ENCODE measurements around the gene NRDC.

The NRDC gene

DNA sequence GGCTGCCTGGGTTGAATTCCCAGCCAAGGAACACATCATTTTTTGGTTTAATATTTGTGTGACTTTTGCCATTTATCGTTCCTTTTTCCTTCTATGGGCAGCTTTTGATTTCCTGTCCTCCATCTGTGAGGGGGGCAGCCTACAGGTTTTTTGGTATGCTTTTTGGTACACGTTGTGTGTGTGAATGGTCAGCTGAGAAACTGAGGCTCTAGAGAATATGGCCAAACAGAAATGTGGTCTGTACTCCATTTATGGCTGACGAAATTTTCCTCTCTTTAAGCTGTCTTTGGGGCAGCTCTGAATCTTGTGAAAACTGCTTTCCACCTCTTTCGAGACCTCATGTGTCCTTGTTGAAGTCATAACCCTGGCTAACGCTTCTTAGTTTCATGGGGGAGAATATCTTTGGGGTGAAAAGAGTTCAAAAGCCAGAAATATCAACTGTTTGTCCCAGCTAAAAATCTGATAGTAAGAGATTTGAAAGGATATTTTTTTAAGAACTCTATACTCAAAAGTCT is 26.6 kb downstream of the NRDC start:
- Histone ChIP-seq H3K4me1 (ENCODE audit: control insufficient read depth, insufficient read depth, low read length) (no peaks in the 10 kb centered on the region; the same call in none of the 2 replicates), H3K4me3 (ENCODE audit: low read depth, low read length) (no peak overlapping the region), H3K36me3 (ENCODE audit: control insufficient read depth in 2 of 2, insufficient read depth in 1 of 2, low read length in 2 of 2) (peaks cover 0 to 11% of the 10 kb centered on the region in 2 experiments; a peak in 1 of 3 replicates), H3K9me3 (ENCODE audit: control insufficient read depth, insufficient read depth, low read depth, low read length) (no peaks in the 10 kb centered on the region), H3K27ac (ENCODE audit: extremely low read depth, low read depth, low read length) (no peak overlapping the region)
- ChIA-PET CTCF (no interaction called here), POLR2A (no interaction called here)
- no peak for TF ChIP-seq ZNF621 (tag by site-specific recombination; IDR thresholded peaks at IDR 0.05)
- TF ChIP-seq ZNF629 (tag by site-specific recombination; IDR thresholded peaks at IDR 0.05): no peak
- TF ChIP-seq CTCF (tag by site-specific recombination; IDR thresholded peaks at IDR 0.05): no peak
- no peak for TF ChIP-seq SETDB1 (IDR thresholded peaks at IDR 0.05; ENCODE audit: insufficient read length, low read length)
- TF ChIP-seq ZNF324 (tag by site-specific recombination; IDR thresholded peaks at IDR 0.05): no peak
- no peak for TF ChIP-seq ZFP3 (tag by site-specific recombination; IDR thresholded peaks at IDR 0.05; ENCODE audit: low read depth)
- TF ChIP-seq ZNF580 (tag by site-specific recombination; IDR thresholded peaks at IDR 0.05): no peak

DNA sequence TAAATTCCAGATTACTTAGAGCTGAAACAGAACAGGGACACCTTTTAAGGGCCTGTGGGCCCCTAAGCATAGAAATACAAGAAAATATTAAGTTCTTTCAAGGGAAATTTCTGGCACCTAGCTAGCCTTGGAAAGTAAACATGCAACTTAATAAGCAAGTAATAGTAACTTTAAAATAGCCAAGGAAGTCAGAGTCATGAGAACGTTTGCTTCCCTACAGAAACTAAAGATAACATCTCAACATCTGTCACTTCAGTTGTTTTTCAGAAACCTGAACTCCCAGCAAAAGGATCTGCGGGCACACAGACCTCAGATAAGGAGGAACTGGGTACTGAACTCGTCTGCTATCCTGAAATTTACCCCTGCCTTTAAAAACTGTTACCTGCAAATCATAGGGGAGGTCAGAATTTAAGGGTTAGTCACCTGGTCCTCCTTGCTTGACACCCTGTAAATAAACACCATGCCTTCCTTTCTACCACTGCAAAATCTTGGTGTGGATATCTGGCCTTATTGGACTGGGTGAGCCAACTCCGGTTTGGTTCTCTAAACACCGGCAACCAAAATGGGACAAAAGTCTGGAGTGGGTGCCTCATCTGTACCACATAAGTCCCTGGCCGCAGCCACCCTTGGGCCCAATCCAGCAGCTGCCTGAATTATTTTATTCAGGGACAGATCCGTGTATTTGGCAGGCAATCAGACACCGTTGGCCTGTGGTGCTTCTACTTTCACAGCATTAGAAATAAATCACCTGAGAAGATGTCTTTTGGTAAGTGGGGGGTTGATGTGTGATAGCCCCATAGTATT is 27.9 kb downstream of the NRDC start:
- Histone ChIP-seq H3K4me1 (ENCODE audit: control insufficient read depth, insufficient read depth, low read length) (no peaks in the 10 kb centered on the region; the same call in none of the 2 replicates), H3K27ac (ENCODE audit: extremely low read depth, low read depth, low read length) (no peak overlapping the region), H3K36me3 (ENCODE audit: control insufficient read depth in 2 of 2, insufficient read depth in 1 of 2, low read length in 2 of 2) (peaks cover 0 to 9% of the 10 kb centered on the region in 2 experiments; a peak in 1 of 3 replicates), H3K4me3 (ENCODE audit: low read depth, low read length) (no peak overlapping the region), H3K9me3 (ENCODE audit: control insufficient read depth, insufficient read depth, low read depth, low read length) (no peaks in the 10 kb centered on the region)
- POLR2A ChIA-PET: no interaction called here
- TF ChIP-seq MEIS1 (CRISPR knock-in tag; IDR thresholded peaks at IDR 0.05; ENCODE audit: borderline replicate concordance): no peak
- TF ChIP-seq, protein P1, sequence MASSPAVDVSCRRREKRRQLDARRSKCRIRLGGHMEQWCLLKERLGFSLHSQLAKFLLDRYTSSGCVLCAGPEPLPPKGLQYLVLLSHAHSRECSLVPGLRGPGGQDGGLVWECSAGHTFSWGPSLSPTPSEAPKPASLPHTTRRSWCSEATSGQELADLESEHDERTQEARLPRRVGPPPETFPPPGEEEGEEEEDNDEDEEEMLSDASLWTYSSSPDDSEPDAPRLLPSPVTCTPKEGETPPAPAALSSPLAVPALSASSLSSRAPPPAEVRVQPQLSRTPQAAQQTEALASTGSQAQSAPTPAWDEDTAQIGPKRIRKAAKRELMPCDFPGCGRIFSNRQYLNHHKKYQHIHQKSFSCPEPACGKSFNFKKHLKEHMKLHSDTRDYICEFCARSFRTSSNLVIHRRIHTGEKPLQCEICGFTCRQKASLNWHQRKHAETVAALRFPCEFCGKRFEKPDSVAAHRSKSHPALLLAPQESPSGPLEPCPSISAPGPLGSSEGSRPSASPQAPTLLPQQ (tag by site-specific recombination; IDR thresholded peaks at IDR 0.05): peak; percentile 35; the same call in 1 of the 2 replicates
- CTCF ChIA-PET: no interaction called here

- POLR2A ChIA-PET: no interaction called here
- no peak for TF ChIP-seq ZNF76 (tag by site-specific recombination; IDR thresholded peaks at IDR 0.05; ENCODE audit: borderline replicate concordance, low read depth)
- TF ChIP-seq, protein P2, sequence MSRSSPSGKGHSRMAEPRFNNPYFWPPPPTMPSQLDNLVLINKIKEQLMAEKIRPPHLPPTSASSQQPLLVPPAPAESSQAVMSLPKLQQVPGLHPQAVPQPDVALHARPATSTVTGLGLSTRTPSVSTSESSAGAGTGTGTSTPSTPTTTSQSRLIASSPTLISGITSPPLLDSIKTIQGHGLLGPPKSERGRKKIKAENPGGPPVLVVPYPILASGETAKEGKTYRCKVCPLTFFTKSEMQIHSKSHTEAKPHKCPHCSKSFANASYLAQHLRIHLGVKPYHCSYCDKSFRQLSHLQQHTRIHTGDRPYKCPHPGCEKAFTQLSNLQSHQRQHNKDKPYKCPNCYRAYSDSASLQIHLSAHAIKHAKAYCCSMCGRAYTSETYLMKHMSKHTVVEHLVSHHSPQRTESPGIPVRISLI (tag by site-specific recombination; IDR thresholded peaks at IDR 0.05): no peak
- no peak for TF ChIP-seq ZNF777 (tag by site-specific recombination; IDR thresholded peaks at IDR 0.05; ENCODE audit: borderline replicate concordance)
- no peak for TF ChIP-seq ZNF645 (tag by site-specific recombination; IDR thresholded peaks at IDR 0.05)
- no peak for TF ChIP-seq ZNF707 (tag by site-specific recombination; IDR thresholded peaks at IDR 0.05)
- TF ChIP-seq, protein P3, sequence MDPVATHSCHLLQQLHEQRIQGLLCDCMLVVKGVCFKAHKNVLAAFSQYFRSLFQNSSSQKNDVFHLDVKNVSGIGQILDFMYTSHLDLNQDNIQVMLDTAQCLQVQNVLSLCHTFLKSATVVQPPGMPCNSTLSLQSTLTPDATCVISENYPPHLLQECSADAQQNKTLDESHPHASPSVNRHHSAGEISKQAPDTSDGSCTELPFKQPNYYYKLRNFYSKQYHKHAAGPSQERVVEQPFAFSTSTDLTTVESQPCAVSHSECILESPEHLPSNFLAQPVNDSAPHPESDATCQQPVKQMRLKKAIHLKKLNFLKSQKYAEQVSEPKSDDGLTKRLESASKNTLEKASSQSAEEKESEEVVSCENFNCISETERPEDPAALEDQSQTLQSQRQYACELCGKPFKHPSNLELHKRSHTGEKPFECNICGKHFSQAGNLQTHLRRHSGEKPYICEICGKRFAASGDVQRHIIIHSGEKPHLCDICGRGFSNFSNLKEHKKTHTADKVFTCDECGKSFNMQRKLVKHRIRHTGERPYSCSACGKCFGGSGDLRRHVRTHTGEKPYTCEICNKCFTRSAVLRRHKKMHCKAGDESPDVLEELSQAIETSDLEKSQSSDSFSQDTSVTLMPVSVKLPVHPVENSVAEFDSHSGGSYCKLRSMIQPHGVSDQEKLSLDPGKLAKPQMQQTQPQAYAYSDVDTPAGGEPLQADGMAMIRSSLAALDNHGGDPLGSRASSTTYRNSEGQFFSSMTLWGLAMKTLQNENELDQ (tag by site-specific recombination; IDR thresholded peaks at IDR 0.05; ENCODE audit: low read depth): no peak
- no peak for TF ChIP-seq ZNF391 (tag by site-specific recombination; IDR thresholded peaks at IDR 0.05; ENCODE audit: borderline replicate concordance, low read depth)
- TF ChIP-seq ZBTB10 (tag by site-specific recombination; IDR thresholded peaks at IDR 0.05): no peak
Observed at GRCh38 chr1:51847294-51847920, 31.1 kb downstream of the NRDC start.

More at GRCh38 chr1:51847294-51847920, 31.1 kb downstream of the NRDC start:
- no peaks in the 10 kb centered on the region for H3K9me3 ChIP-seq (ENCODE audit: control insufficient read depth, insufficient read depth, low read depth, low read length)
- no peak overlapping the region for H3K27ac ChIP-seq (ENCODE audit: extremely low read depth, low read depth, low read length)
- H3K4me1 ChIP-seq (ENCODE audit: control insufficient read depth, insufficient read depth, low read length): peaks cover 5% of the 10 kb centered on the region
- H3K36me3 ChIP-seq (ENCODE audit: control insufficient read depth in 2 of 2, insufficient read depth in 1 of 2, low read length in 2 of 2): no peaks in the 10 kb centered on the region
- no peak overlapping the region for H3K4me3 ChIP-seq (ENCODE audit: low read depth, low read length)
- CTCF ChIA-PET: no interaction called here
